Measurements from ENCODE around the gene DIPK1A. TPM values are rescaled to one million over a fixed set of nuclear protein-coding genes. Genes with fewer than 3 reads are reported as not detected.

Gene DIPK1A
- total RNA-seq, 2 donors from 2014 or later: 10.8 to 18.3 TPM

GRCh38 chr1:92990828-92991227 lies 29.6 kb upstream of the DIPK1A start:
- H3K4me3 ChIP-seq: no peak overlapping the region
- no peaks in the 10 kb centered on the region for H3K27me3 ChIP-seq (replicated peaks; ENCODE audit: insufficient read depth)
- peak overlapping the region in 1 of 2 donors; percentile 40 for H3K27ac ChIP-seq
- peaks cover 0 to 7% of the 10 kb centered on the region in 2 donors for H3K4me1 ChIP-seq (ENCODE audit: control insufficient read depth in 1 of 2, low read depth in 2 of 2)
- no peaks in the 10 kb centered on the region for H3K36me3 ChIP-seq
- no peak for ATAC-seq (ENCODE audit: insufficient number of reproducible peaks, low FRiP score, low read depth)
- no peaks in the 10 kb centered on the region for H3K9me3 ChIP-seq
- no peak for DNase-seq (ENCODE audit: low spot score)
- no peak for TF ChIP-seq CTCF (IDR thresholded peaks at IDR 0.05)

GRCh38 chr1:92989936-92990583 lies 28.8 kb upstream of the DIPK1A start:
- DNase-seq (ENCODE audit: low spot score) (no peak), ATAC-seq (ENCODE audit: insufficient number of reproducible peaks, low FRiP score, low read depth) (peak; percentile 54)
- peak overlapping the region in 1 of 2 donors; percentile 40 for H3K27ac ChIP-seq
- TF ChIP-seq CTCF (IDR thresholded peaks at IDR 0.05): no peak
- no peaks in the 10 kb centered on the region for H3K9me3 ChIP-seq
- H3K36me3 ChIP-seq: no peaks in the 10 kb centered on the region
- peaks cover 0 to 7% of the 10 kb centered on the region in 2 donors for H3K4me1 ChIP-seq (ENCODE audit: control insufficient read depth in 1 of 2, low read depth in 2 of 2)
- no peaks in the 10 kb centered on the region for H3K27me3 ChIP-seq (replicated peaks; ENCODE audit: insufficient read depth)
- no peak overlapping the region for H3K4me3 ChIP-seq

GRCh38 chr1:92989253-92989652 lies 28.0 kb upstream of the DIPK1A start:
- no peak for DNase-seq (ENCODE audit: low spot score)

GRCh38 chr1:92987462-92987861 lies 26.2 kb upstream of the DIPK1A start:
- H3K27me3 ChIP-seq (replicated peaks; ENCODE audit: insufficient read depth): no peaks in the 10 kb centered on the region
- H3K27ac ChIP-seq: no peak overlapping the region
- ATAC-seq (ENCODE audit: insufficient number of reproducible peaks, low FRiP score, low read depth) (no peak), DNase-seq (ENCODE audit: low spot score) (no peak)
- no peaks in the 10 kb centered on the region for H3K9me3 ChIP-seq
- no peaks in the 10 kb centered on the region for H3K36me3 ChIP-seq
- peaks cover 0 to 7% of the 10 kb centered on the region in 2 donors for H3K4me1 ChIP-seq (ENCODE audit: control insufficient read depth in 1 of 2, low read depth in 2 of 2)
- H3K4me3 ChIP-seq: no peak overlapping the region
- TF ChIP-seq CTCF (IDR thresholded peaks at IDR 0.05): no peak

More at GRCh38 chr1:92989253-92989652, 28.0 kb upstream of the DIPK1A start:
- Histone ChIP-seq H3K9me3 (no peaks in the 10 kb centered on the region), H3K27ac (peak overlapping the region in 1 of 2 donors; percentile 40), H3K36me3 (no peaks in the 10 kb centered on the region), H3K27me3 (replicated peaks; ENCODE audit: insufficient read depth) (no peaks in the 10 kb centered on the region), H3K4me3 (no peak overlapping the region), H3K4me1 (ENCODE audit: control insufficient read depth in 1 of 2, low read depth in 2 of 2) (peaks cover 0 to 7% of the 10 kb centered on the region in 2 donors)
- no peak for TF ChIP-seq CTCF (IDR thresholded peaks at IDR 0.05)
- no peak for ATAC-seq (ENCODE audit: insufficient number of reproducible peaks, low FRiP score, low read depth)

GRCh38 chr1:92985101-92985500 lies 23.8 kb upstream of the DIPK1A start:
- ATAC-seq (ENCODE audit: insufficient number of reproducible peaks, low FRiP score, low read depth) (no peak), DNase-seq (ENCODE audit: low spot score) (no peak)
- H3K27me3 ChIP-seq (replicated peaks; ENCODE audit: insufficient read depth): no peaks in the 10 kb centered on the region
- H3K36me3 ChIP-seq: no peaks in the 10 kb centered on the region
- H3K27ac ChIP-seq: no peak overlapping the region
- peaks cover 0 to 1% of the 10 kb centered on the region in 2 donors for H3K4me1 ChIP-seq (ENCODE audit: control insufficient read depth in 1 of 2, low read depth in 2 of 2)
- H3K9me3 ChIP-seq: no peaks in the 10 kb centered on the region
- no peak for TF ChIP-seq CTCF (IDR thresholded peaks at IDR 0.05)
- H3K4me3 ChIP-seq: no peak overlapping the region

Measured in thoracic aorta (tissue), 2 donors.